ENCODE data around the gene SMIM23.

SMIM23 gene

GRCh38 chr5:171839112-171839511 lies 53.5 kb downstream of the SMIM23 start:
- H3K9me3 ChIP-seq (ENCODE audit: insufficient read depth, low read length): no peaks in the 10 kb centered on the region
- no peaks in the 10 kb centered on the region for H3K36me3 ChIP-seq (ENCODE audit: insufficient read depth, insufficient read length, low read length)
- TF ChIP-seq ZNF274 (IDR thresholded peaks at IDR 0.05; ENCODE audit: low read depth, low read length) (no peak), SUZ12 (IDR thresholded peaks at IDR 0.05; ENCODE audit: extremely low read depth, insufficient read depth, insufficient read length) (no peak), YY1 (IDR thresholded peaks at IDR 0.05; ENCODE audit: insufficient read depth, insufficient read length) (no peak)
- H3K4me1 ChIP-seq (ENCODE audit: insufficient read depth, insufficient read length): peaks cover 5% of the 10 kb centered on the region
- no peak overlapping the region for H3K9ac ChIP-seq (ENCODE audit: insufficient read length, low read depth)
- H3K4me3 ChIP-seq (ENCODE audit: insufficient read length, low read depth): no peak overlapping the region
- DNase-seq (ENCODE audit: low read depth, low spot score): no peak
- no peaks in the 10 kb centered on the region for H3K27me3 ChIP-seq (ENCODE audit: insufficient read depth, insufficient read length)

- no peaks in the 10 kb centered on the region for H3K36me3 ChIP-seq (ENCODE audit: insufficient read depth, insufficient read length, low read length)
- no peaks in the 10 kb centered on the region for H3K27me3 ChIP-seq (ENCODE audit: insufficient read depth, insufficient read length)
- H3K4me3 ChIP-seq (ENCODE audit: insufficient read length, low read depth): no peak overlapping the region
- no peak for TF ChIP-seq YY1 (IDR thresholded peaks at IDR 0.05; ENCODE audit: insufficient read depth, insufficient read length)
- TF ChIP-seq SUZ12 (IDR thresholded peaks at IDR 0.05; ENCODE audit: extremely low read depth, insufficient read depth, insufficient read length): no peak
- no peak for TF ChIP-seq ZNF274 (IDR thresholded peaks at IDR 0.05; ENCODE audit: low read depth, low read length)
- no peak overlapping the region for H3K9ac ChIP-seq (ENCODE audit: insufficient read length, low read depth)
- no peaks in the 10 kb centered on the region for H3K9me3 ChIP-seq (ENCODE audit: insufficient read depth, low read length)
- DNase-seq (ENCODE audit: low read depth, low spot score): no peak
- peaks cover 1% of the 10 kb centered on the region for H3K4me1 ChIP-seq (ENCODE audit: insufficient read depth, insufficient read length)
These were observed 54.4 kb downstream of the SMIM23 start for GRCh38 chr5:171840066-171840465.

Data from NT2/D1 (cell line).